UCSD-AML1 (cell line): ENCODE data around the gene PRMT9.

Source experiments
- DNase-seq: peaks from one replicate; lab custom pipeline; 2025; ENCODE audit not compliant: unreplicated experiment; lab: John Stamatoyannopoulos, UW

Gene PRMT9

DNA sequence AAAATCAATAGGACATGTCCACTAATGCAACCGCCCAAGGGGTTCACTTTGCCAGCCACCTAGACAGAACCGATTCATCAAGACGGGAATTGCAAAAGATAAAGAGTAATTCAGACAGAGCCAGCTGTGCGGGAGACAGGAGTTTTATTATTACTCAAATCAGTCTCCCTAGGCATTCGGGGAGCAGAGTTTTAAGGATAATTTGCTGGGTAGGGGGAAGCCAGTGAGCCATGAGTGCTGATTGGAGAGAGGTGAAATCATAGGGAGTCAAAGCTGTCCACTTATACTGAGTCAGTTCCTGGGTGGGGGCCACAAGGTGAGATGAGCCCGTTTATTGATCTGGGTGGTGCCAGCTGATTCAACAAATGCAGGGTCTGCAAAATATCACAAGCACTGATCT is 58.2 kb downstream of the PRMT9 start:
- DNase-seq, result no peak

- DNase-seq, result no peak
These were observed 63.6 kb downstream of the PRMT9 start for GRCh38 chr4:147620315-147620714.

GRCh38 chr4:147617841-147618691 is 65.9 kb downstream of the PRMT9 start:
- no peak for DNase-seq

DNA sequence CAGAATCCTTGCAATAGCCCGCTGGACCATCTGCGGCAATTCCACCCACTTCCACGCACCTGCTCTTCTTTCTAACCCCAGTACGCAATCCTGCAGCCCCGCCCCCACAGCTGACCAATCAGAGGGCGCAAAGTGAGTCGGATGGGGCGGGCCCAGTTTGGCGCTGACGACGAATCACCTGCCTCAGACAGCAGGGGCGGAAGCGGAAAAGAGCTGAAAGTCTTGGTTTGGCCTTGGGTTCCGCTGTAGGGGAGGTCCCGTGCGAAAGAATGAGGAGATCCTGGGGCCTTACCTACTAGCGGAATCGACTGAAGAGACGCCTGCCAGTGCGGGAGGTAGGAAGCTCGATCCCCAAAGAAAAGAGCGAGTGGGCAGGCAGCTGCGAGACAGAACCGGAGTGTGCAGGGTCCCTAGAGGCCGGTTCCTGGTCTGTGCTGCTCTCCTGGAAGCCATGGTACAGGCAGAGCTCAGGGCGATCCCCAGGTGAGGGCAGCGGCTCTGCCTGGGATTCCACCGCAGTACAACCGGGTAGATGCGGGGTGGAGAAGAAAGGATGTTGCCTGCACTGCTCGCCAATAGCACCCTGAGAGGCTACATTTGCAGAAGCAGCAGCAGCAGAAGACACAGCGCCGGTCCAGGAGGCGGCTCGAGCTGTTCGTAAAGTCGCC is 66.7 kb downstream of the PRMT9 start, which contains the start of gene TMEM184C:
Gene TMEM184C (plus strand): TSS at position 225 of the 668 bp plus-strand sequence. CDS start 560 bp downstream, outside the sequence.
- DNase-seq, result peak; percentile 97

- no peak for DNase-seq
These were observed 67.2 kb downstream of the PRMT9 start for GRCh38 chr4:147616849-147617172.

- no peak for DNase-seq
These were observed 73.3 kb downstream of the PRMT9 start for GRCh38 chr4:147610686-147611085.

DNA sequence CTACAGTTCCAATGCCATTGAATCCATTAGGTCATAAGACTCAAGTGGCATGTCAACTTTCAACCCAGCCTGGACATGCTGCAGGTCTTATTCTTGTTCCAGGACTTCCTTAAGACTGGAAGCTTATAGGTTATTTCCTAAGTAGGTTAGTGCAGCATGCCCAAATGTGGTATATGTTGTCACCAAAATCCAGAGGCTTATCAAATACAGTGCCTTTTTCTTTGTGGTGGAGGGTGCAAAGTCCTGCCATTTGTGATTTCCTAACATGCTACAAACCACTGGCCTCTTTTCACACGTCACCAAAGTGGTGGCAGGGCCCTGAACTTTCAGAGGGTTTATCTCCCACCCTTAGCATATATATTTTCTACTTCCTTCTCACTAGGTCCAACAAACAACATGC is 76.5 kb downstream of the PRMT9 start:
- no peak for DNase-seq

DNA sequence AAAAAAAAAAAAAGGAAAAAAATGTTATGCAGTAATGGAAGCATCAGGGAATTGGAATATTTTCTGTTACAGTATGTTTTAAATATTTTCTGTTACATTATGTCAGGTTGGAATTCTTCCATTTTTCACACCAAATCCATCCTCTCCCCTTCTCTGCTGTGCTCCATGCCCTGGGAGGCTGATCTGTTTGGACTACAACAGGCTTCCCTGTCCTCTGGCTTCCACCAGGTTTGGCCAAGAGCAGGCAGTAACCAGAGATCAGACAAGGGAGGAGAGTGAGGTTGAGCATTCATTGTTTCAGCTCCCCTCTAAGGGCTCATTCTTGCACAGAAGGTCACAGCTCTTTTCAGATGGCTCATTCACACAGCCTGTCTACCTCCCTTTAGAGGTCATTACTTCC is 78.5 kb downstream of the PRMT9 start:
- DNase-seq, result no peak

GRCh38 chr4:147599769-147600168 is 84.2 kb downstream of the PRMT9 start:
- no peak for DNase-seq

- no peak for DNase-seq
These were observed 84.8 kb downstream of the PRMT9 start for GRCh38 chr4:147599206-147599605.

- DNase-seq, result no peak
These were observed 86.4 kb downstream of the PRMT9 start for GRCh38 chr4:147597561-147597960.

GRCh38 chr4:147596981-147597380 is 87.0 kb downstream of the PRMT9 start:
- DNase-seq, result no peak

DNA sequence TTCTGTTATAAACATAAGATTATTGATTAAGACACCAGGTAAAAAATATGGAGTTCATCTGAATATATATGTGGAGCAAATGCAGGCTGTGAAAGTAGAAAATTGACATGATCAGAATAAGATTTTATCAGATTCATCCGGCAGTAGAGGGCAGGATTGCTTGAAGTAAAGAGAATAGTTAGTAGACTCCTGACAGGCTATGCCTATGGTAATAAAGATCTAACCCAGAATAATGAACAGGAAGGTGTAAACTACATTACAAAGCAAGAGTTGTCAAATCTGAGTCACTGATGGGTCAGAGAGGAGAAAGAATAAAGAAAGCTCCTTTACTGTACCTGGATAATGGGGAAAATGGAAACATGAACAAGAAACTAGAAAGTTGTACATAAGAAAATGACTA is 87.6 kb downstream of the PRMT9 start:
- no peak for DNase-seq

DNA sequence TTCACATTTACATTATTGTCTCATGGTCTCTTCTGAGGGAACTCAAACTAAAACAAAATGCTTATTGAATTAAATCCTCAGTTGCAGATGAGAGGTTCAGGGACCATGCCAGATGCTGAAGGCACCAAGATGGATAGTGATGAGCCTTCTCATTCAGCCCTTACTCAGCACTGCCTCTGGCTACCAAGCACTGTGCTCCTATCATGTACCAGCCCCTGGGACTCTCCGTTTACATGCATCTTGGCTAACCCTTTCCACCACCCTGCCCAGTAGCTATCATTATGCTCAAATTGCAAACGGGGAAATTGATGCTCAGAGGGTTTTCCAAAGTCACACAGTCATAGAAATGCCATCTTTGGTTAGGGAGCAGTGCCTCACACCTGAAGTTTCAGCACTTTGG is 89.4 kb downstream of the PRMT9 start:
- no peak for DNase-seq

GRCh38 chr4:147594107-147594506 is 89.9 kb downstream of the PRMT9 start:
- DNase-seq, result no peak

- no peak for DNase-seq
These were observed 92.9 kb downstream of the PRMT9 start for GRCh38 chr4:147591106-147591505.

DNA sequence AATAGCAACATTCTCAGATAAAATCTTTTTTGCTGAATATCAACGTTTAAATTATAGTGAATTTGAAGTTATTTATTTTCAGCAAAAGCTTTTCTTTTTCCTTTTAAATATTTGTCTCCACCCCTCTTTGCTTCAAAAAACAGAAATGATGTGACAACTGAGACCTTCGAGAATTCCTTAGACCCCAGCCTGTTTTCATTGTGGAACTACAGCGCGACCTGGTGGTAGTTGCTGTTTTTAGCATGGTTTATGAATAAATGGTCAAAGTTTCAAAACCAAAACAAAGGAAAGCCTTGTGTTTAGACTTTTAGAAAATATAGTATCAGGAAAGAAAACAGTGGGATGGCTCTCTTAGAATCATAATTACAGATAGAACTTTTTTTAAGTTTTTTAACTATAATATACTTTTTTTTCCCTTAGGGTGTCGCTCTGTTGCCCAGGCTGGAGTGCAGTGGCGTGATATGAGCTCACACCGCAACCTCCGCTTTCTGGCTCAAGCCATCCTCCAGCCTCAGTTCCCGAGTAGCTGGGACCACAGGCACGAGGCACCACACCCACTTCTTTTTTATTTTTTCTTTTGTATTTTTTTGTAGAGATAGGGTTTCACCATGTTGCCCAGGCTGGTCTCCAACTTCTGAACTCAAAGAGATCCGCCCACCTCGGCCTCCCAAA is 93.6 kb downstream of the PRMT9 start:
- DNase-seq, result peak; percentile 18

- no peak for DNase-seq
These were observed 94.4 kb downstream of the PRMT9 start for GRCh38 chr4:147589586-147589985.
